IMR-90 (cell line): ENCODE measurements around the gene ETV6. TPM values are rescaled to one million over a fixed set of nuclear protein-coding genes. Genes with fewer than 3 reads are reported as not detected.

ENCODE experiments used
- ATAC-seq: fragments of 200-7000 bp; cut with Tn5 transposase; 2 replicates; pipeline ENCODE4 v1.9.1; 2020; ENCODE audit warnings: low read depth, mild to moderate bottlenecking, moderate library complexity
- BruUV-seq: library from RNA; stranded (reverse); fragments of 400-500 nt; replicated peaks from 2 replicates; lab custom pipeline; 2021; lab: Mats Ljungman, UMichigan
- CTCF ChIA-PET: fragments of 300-600 bp; formaldehyde crosslinking; extraction: SDS; loops from one replicate; lab custom pipeline; 2021; ENCODE audit warnings: antibody characterized with exemption; lab: Yijun Ruan, JAX
- POLR2A ChIA-PET: fragments of 300-600 bp; sonication (Branson Sonifier 250); formaldehyde crosslinking; loops from one replicate; lab custom pipeline; 2022; ENCODE audit warnings: antibody characterized with exemption; ENCODE audit not compliant: unreplicated experiment; lab: Charles Lee
- DNase-seq: peaks from one replicate; pipeline ENCODE4 v3.0.0; 2013
- H2AFZ ChIP-seq: replicated peaks from 2 replicates; pipeline ENCODE3; 2013; ENCODE audit warnings: low read length, mild to moderate bottlenecking; ENCODE audit not compliant: poor library complexity
- H2AK5ac ChIP-seq: 2 replicates; pipeline ENCODE4 v1.6.1; 2013; ENCODE audit warnings: low read depth, low read length, inconsistent platforms
- H2AK9ac ChIP-seq: replicated peaks from 2 replicates; pipeline ENCODE3; 2013; ENCODE audit warnings: mild to moderate bottlenecking, low read depth, low read length, moderate library complexity; ENCODE audit not compliant: poor library complexity
- H2BK120ac ChIP-seq: 2 replicates; pipeline ENCODE4 v1.6.1; 2013; ENCODE audit warnings: low read depth, low read length, inconsistent platforms
- H2BK15ac ChIP-seq: 3 replicates; pipeline ENCODE4 v1.6.1; 2013; ENCODE audit warnings: low read depth, low read length, inconsistent platforms
- H2BK20ac ChIP-seq: 2 replicates; pipeline ENCODE4 v1.6.1; 2013; ENCODE audit warnings: low read depth, mild to moderate bottlenecking, inconsistent platforms, low read length, moderate library complexity
- H2BK5ac ChIP-seq: 2 replicates; pipeline ENCODE4 v1.6.1; 2013; ENCODE audit warnings: mild to moderate bottlenecking, low read depth, low read length, inconsistent platforms; ENCODE audit not compliant: poor library complexity, severe bottlenecking
- H3K14ac ChIP-seq: replicated peaks from 2 replicates; pipeline ENCODE4 v1.6.1; 2013; ENCODE audit warnings: low read depth, low read length, inconsistent platforms
- H3K18ac ChIP-seq: 2 replicates; pipeline ENCODE4 v1.6.1; 2013; ENCODE audit warnings: low read depth, low read length, control low read depth
- H3K23ac ChIP-seq: 2 replicates; pipeline ENCODE4 v1.6.1; 2013; ENCODE audit warnings: low read depth, low read length, inconsistent platforms
- H3K27ac ChIP-seq: 2 replicates; pipeline ENCODE4 v1.5.1; 2013; ENCODE audit warnings: mild to moderate bottlenecking, control low read depth, low read length; ENCODE audit not compliant: insufficient read depth
- H3K27me3 ChIP-seq: 2 replicates; pipeline ENCODE4 v1.6.1; 2013; ENCODE audit warnings: low read length; ENCODE audit not compliant: control insufficient read depth, insufficient read depth
- H3K36me3 ChIP-seq: 2 replicates; pipeline ENCODE4 v1.6.1; 2013; ENCODE audit warnings: low read length, mixed read lengths; ENCODE audit not compliant: control insufficient read depth, insufficient read depth
- H3K4ac ChIP-seq: 2 replicates; pipeline ENCODE4 v1.6.1; 2013; ENCODE audit warnings: low read depth, low read length, inconsistent platforms
- H3K4me1 ChIP-seq: 2 replicates; pipeline ENCODE4 v1.6.1; 2013; ENCODE audit warnings: low read length, mixed read lengths; ENCODE audit not compliant: control insufficient read depth, insufficient read depth
- H3K4me2 ChIP-seq: 2 replicates; pipeline ENCODE4 v1.6.1; 2013; ENCODE audit warnings: low read depth, mild to moderate bottlenecking, control low read depth, low read length, moderate library complexity
- H3K4me3 ChIP-seq: 2 replicates; pipeline ENCODE4 v1.5.1; 2013; ENCODE audit warnings: low read depth, mild to moderate bottlenecking, control low read depth, low read length, moderate library complexity; ENCODE audit not compliant: insufficient read depth
- H3K56ac ChIP-seq: 2 replicates; pipeline ENCODE4 v1.6.1; 2013; ENCODE audit warnings: low read length, inconsistent platforms; ENCODE audit not compliant: insufficient read depth; ENCODE audit errors: extremely low read depth
- H3K79me1 ChIP-seq, 2 experiments: 2 replicates each; pipeline ENCODE4 v1.6.1; 2013; ENCODE audit warnings: low read length in 2 of 2, inconsistent platforms in 1 of 2, low read depth in 1 of 2
- H3K9ac ChIP-seq: 2 replicates; pipeline ENCODE4 v1.6.1; 2013; ENCODE audit warnings: low read depth, low read length, control low read depth
- H3K9me1 ChIP-seq: 2 replicates; pipeline ENCODE4 v1.6.1; 2013; ENCODE audit warnings: low read length, inconsistent platforms; ENCODE audit not compliant: insufficient read depth
- H3K9me3 ChIP-seq: 2 replicates; pipeline ENCODE4 v1.6.1; 2013; ENCODE audit warnings: low read length; ENCODE audit not compliant: control insufficient read depth, insufficient read depth
- H4K20me1 ChIP-seq: 2 replicates; pipeline ENCODE4 v1.6.1; 2013; ENCODE audit warnings: low read length, inconsistent platforms; ENCODE audit not compliant: insufficient read depth
- H4K5ac ChIP-seq: 2 replicates; pipeline ENCODE4 v1.6.1; 2013; ENCODE audit warnings: mild to moderate bottlenecking, low read depth, low read length, control low read depth
- H4K8ac ChIP-seq, 2 experiments: 2 replicates each; pipeline ENCODE4 v1.6.1; 2013; ENCODE audit warnings: low read depth in 2 of 2, low read length in 2 of 2, control low read depth in 1 of 2, inconsistent platforms in 1 of 2
- H4K91ac ChIP-seq: 2 replicates; pipeline ENCODE4 v1.6.1; 2013; ENCODE audit warnings: low read depth, low read length, inconsistent platforms; ENCODE audit not compliant: insufficient read depth
- BHLHE40 ChIP-seq: fragments of 150-350 bp; IDR thresholded peaks from 2 replicates; pipeline ENCODE4 v1.6.1; 2016; ENCODE audit warnings: mild to moderate bottlenecking, low read depth, low read length
- CEBPB ChIP-seq: IDR thresholded peaks from 2 replicates; pipeline ENCODE4 v1.6.1; 2012; ENCODE audit warnings: low read depth, low read length, improper control_type of control experiment
- CHD1 ChIP-seq: IDR thresholded peaks from 2 replicates; pipeline ENCODE4 v1.6.1; 2012; ENCODE audit warnings: low read depth, low read length, improper control_type of control experiment
- CTCF ChIP-seq: conservative IDR thresholded peaks from 2 replicates; pipeline ENCODE4 v1.5.1; 2012; ENCODE audit warnings: mild to moderate bottlenecking, low read depth, low read length, improper control_type of control experiment
- ELK1 ChIP-seq: fragments of 150-350 bp; IDR thresholded peaks from 2 replicates; pipeline ENCODE4 v1.6.1; 2016; ENCODE audit warnings: low read depth, mild to moderate bottlenecking, low read length, moderate library complexity, borderline replicate concordance
- FOS ChIP-seq: fragments of 150-350 bp; IDR thresholded peaks from 2 replicates; pipeline ENCODE4 v1.6.1; 2016; ENCODE audit warnings: low read depth, low read length
- MAFK ChIP-seq: IDR thresholded peaks from 2 replicates; pipeline ENCODE4 v1.6.1; 2012; ENCODE audit warnings: low read depth, low read length, improper control_type of control experiment
- MAZ ChIP-seq: IDR thresholded peaks from 2 replicates; pipeline ENCODE4 v1.6.1; 2012; ENCODE audit warnings: low read depth, mild to moderate bottlenecking, low read length, improper control_type of control experiment, moderate library complexity, borderline replicate concordance
- MXI1 ChIP-seq: IDR thresholded peaks from 2 replicates; pipeline ENCODE4 v1.6.1; 2012; ENCODE audit warnings: low read depth, mild to moderate bottlenecking, low read length, moderate library complexity, borderline replicate concordance
- NFE2L2 ChIP-seq: fragments of 150-350 bp; IDR thresholded peaks from 2 replicates; pipeline ENCODE4 v1.6.1; 2016; ENCODE audit warnings: low read depth, mild to moderate bottlenecking, low read length
- POLR2A ChIP-seq: IDR thresholded peaks from 2 replicates; pipeline ENCODE4 v1.6.1; 2012; ENCODE audit warnings: mild to moderate bottlenecking, low read depth, low read length
- RAD21 ChIP-seq: IDR thresholded peaks from 2 replicates; pipeline ENCODE4 v1.6.1; 2012; ENCODE audit warnings: low read length, improper control_type of control experiment
- RCOR1 ChIP-seq: IDR thresholded peaks from 2 replicates; pipeline ENCODE4 v1.6.1; 2012; ENCODE audit warnings: mild to moderate bottlenecking, low read length, improper control_type of control experiment; ENCODE audit not compliant: insufficient replicate concordance
- RFX5 ChIP-seq: IDR thresholded peaks from 2 replicates; pipeline ENCODE4 v1.8.0; 2012; ENCODE audit warnings: low read depth, mild to moderate bottlenecking, low read length, moderate library complexity
- SMC3 ChIP-seq: fragments of 150-350 bp; IDR thresholded peaks from 2 replicates; pipeline ENCODE4 v1.6.1; 2016; ENCODE audit warnings: low read depth, mild to moderate bottlenecking, antibody characterized with exemption, low read length, moderate library complexity
- USF2 ChIP-seq: fragments of 150-350 bp; IDR thresholded peaks from 2 replicates; pipeline ENCODE4 v1.6.1; 2017; ENCODE audit warnings: mild to moderate bottlenecking, antibody characterized with exemption, low read length, low read depth
- WGBS, 2 experiments: methylation state at CpG; one replicate each; pipeline versions ENCODE4 v1.1.5 to v1.1.7; 2013; ENCODE audit warnings: missing lambda C conversion rate in 2 of 2; ENCODE audit not compliant: insufficient read length in 1 of 2; ENCODE audit errors: extremely low coverage in 2 of 2; 5-methylcytosine and 5-hydroxymethylcytosine counted together
- dilution Hi-C: fragments of 300-500 bp; cut with HindIII; formaldehyde crosslinking; loops from one replicate; pipeline ENCODE4 v1.14.3; 2018; ENCODE audit warnings: low sequenced_read_pairs; ENCODE audit not compliant: unreplicated experiment
- in situ Hi-C: fragments of 300-500 bp; cut with MboI; formaldehyde crosslinking; loops from 3 replicates; pipeline ENCODE4 v1.14.3; 2019; ENCODE audit warnings: low sequenced_read_pairs, inconsistent platforms, mixed read lengths
- intact Hi-C: fragments of 100-400 bp; cut with micrococcal nuclease; formaldehyde crosslinking; loops from 2 replicates; pipeline ENCODE4 v1.10.0; 2022
- polyA plus RNA-seq, 3 experiments: library from polyadenylated mRNA; depleted of rRNA; stranded (reverse); fragments of >200 nt; gene quantifications; 2 replicates each; pipeline ENCODE4 v1.2.3, GENCODE V29; 2012; ENCODE audit warnings: low replicate concordance in 1 of 3
- total RNA-seq: library from RNA; depleted of rRNA; stranded (reverse); fragments of >200 nt; gene quantifications from 2 replicates; pipeline ENCODE4 v1.2.3, GENCODE V29; 2012

ETV6 gene
- total and polyA plus RNA-seq, 2 of the 4 experiments (the other 2 are of a cell fraction), result 8.4 to 9.9 TPM

- ChIA-PET CTCF (interaction anchor here (0.6 kb wide), 1 partner anchor 33 kb away, joined by 4 read pairs; no protein-coding TSS in a partner anchor), POLR2A (no interaction called here)
- H3K9me3 ChIP-seq, result no peaks in the 10 kb centered on the region; the same call in 1 of the 2 replicates
- H3K9ac ChIP-seq, result no peak overlapping the region
- H2BK5ac ChIP-seq, result no peak overlapping the region
- no peak overlapping the region for H3K27ac ChIP-seq
- no peak overlapping the region for H3K18ac ChIP-seq
- H2AFZ ChIP-seq, result no peak overlapping the region
- no peak overlapping the region for H3K4me2 ChIP-seq
- intact Hi-C loops, result no loop called here
- no TSS peak for BruUV-seq
- H3K4me1 ChIP-seq, result 0 out of 2 replicates have a peak, but pooled peaks cover 1% of the 10 kb centered on the region
- no peaks in the 10 kb centered on the region for H4K20me1 ChIP-seq
- no peak overlapping the region for H2BK15ac ChIP-seq
- TF ChIP-seq FOS (no peak), MXI1 (no peak), NFE2L2 (no peak), MAZ (no peak), CHD1 (no peak), MAFK (no peak), BHLHE40 (no peak), USF2 (no peak), RFX5 (no peak), SMC3 (no peak), ELK1 (no peak), CTCF (no peak), RAD21 (no peak), POLR2A (no peak), RCOR1 (no peak), CEBPB (no peak)
- no peaks in the 10 kb centered on the region for H3K9me1 ChIP-seq
- no peak for DNase-seq
- H3K56ac ChIP-seq, result no peak overlapping the region
- no peak overlapping the region for H2BK120ac ChIP-seq
- WGBS, 2 experiments, result 38% methylated on average over 1 of the region's 3 CpGs; no CpG with 5 or more reads in 1 of the 2 experiments
- no peak overlapping the region for H3K23ac ChIP-seq
- ATAC-seq, result no peak
- no peak overlapping the region for H4K5ac ChIP-seq
- no peak overlapping the region for H3K4ac ChIP-seq
- in situ Hi-C loops, result no loop called here
- dilution Hi-C loops, result no loop called here
- no peak overlapping the region for H2AK9ac ChIP-seq
- H3K36me3 ChIP-seq, result no peaks in the 10 kb centered on the region
- no peak overlapping the region for H4K8ac ChIP-seq
- no peak overlapping the region for H3K4me3 ChIP-seq
- no peak overlapping the region for H2AK5ac ChIP-seq
- no peak overlapping the region for H2BK20ac ChIP-seq
- H3K79me1 ChIP-seq, result no peaks in the 10 kb centered on the region
- H3K27me3 ChIP-seq, result peaks cover 31% of the 10 kb centered on the region
- no peak overlapping the region for H4K91ac ChIP-seq
- H3K14ac ChIP-seq, result no peak overlapping the region
Measured at GRCh38 chr12:11923067-11923466, 273.6 kb downstream of the ETV6 start.
